ENCODE data around the gene FSTL5. TPM values are rescaled to one million over a fixed set of nuclear protein-coding genes. Genes with fewer than 3 reads are reported as not detected.

FSTL5 gene
- total and polyA plus RNA-seq, 2 experiments from 2014 or later: 0.29 to 0.57 TPM

GRCh38 chr4:161581262-161582230, 582.3 kb downstream of the FSTL5 start:
- 75% methylated on average over 7 of the region's 7 CpGs for WGBS (ENCODE audit: low lambda C conversion rate, missing lambda C conversion rate)
- H3K79me2 ChIP-seq: no peaks in the 10 kb centered on the region
- H2AFZ ChIP-seq: peak overlapping the region; percentile 11

GRCh38 chr4:161577579-161578301, 586.1 kb downstream of the FSTL5 start:
- Histone ChIP-seq H3K9me3 (ENCODE audit: low read depth) (no peaks in the 10 kb centered on the region), H3K36me3 (replicated peaks; ENCODE audit: insufficient read depth, low read depth) (no peaks in the 10 kb centered on the region), H4K20me1 (ENCODE audit: insufficient read depth, poor library complexity, severe bottlenecking) (no peaks in the 10 kb centered on the region), H3K9me2 (replicated peaks; ENCODE audit: insufficient read depth) (no peaks in the 10 kb centered on the region), H3K27ac (peak overlapping the region; percentile 18), H3K4me2 (peak overlapping the region; percentile 45), H3K79me2 (no peaks in the 10 kb centered on the region), H3K4me3 (no peak overlapping the region), H3K4me1 (ENCODE audit: insufficient read depth) (no peaks in the 10 kb centered on the region), H2AFZ (no peak overlapping the region), H3K27me3 (no peaks in the 10 kb centered on the region)
- no peak for TF ChIP-seq EZH2phosphoT487 (IDR thresholded peaks at IDR 0.05; ENCODE audit: low read depth, severe bottlenecking, unreplicated experiment)
- TF ChIP-seq EZH2 (IDR thresholded peaks at IDR 0.05; ENCODE audit: borderline replicate concordance): no peak
- TF ChIP-seq CTCF (IDR thresholded peaks at IDR 0.05; ENCODE audit: poor library complexity): no peak
- peak; percentile 44 for DNase-seq (ENCODE audit: low spot score)
- WGBS (ENCODE audit: low lambda C conversion rate, missing lambda C conversion rate): 37% methylated on average over 6 of the region's 6 CpGs

More at GRCh38 chr4:161581262-161582230, 582.3 kb downstream of the FSTL5 start:
- DNase-seq (ENCODE audit: low spot score): no peak
- no peak for TF ChIP-seq EZH2 (IDR thresholded peaks at IDR 0.05; ENCODE audit: borderline replicate concordance)
- no peak for TF ChIP-seq EZH2phosphoT487 (IDR thresholded peaks at IDR 0.05; ENCODE audit: low read depth, severe bottlenecking, unreplicated experiment)
- no peak for TF ChIP-seq CTCF (IDR thresholded peaks at IDR 0.05; ENCODE audit: poor library complexity)
- Histone ChIP-seq H4K20me1 (ENCODE audit: insufficient read depth, poor library complexity, severe bottlenecking) (no peaks in the 10 kb centered on the region), H3K27ac (no peak overlapping the region), H3K4me1 (ENCODE audit: insufficient read depth) (no peaks in the 10 kb centered on the region), H3K36me3 (replicated peaks; ENCODE audit: insufficient read depth, low read depth) (no peaks in the 10 kb centered on the region), H3K9me3 (ENCODE audit: low read depth) (no peaks in the 10 kb centered on the region), H3K9me2 (replicated peaks; ENCODE audit: insufficient read depth) (no peaks in the 10 kb centered on the region), H3K27me3 (no peaks in the 10 kb centered on the region), H3K4me2 (no peak overlapping the region), H3K4me3 (no peak overlapping the region)

- Histone ChIP-seq H3K4me2 (no peak overlapping the region), H3K9me2 (replicated peaks; ENCODE audit: insufficient read depth) (no peaks in the 10 kb centered on the region)
- 79% methylated on average over 2 of the region's 2 CpGs for WGBS (ENCODE audit: low lambda C conversion rate, missing lambda C conversion rate)
Measured at GRCh38 chr4:161573836-161574235, 590.0 kb downstream of the FSTL5 start.

More at GRCh38 chr4:161573836-161574235, 590.0 kb downstream of the FSTL5 start:
- Histone ChIP-seq H3K4me3 (no peak overlapping the region), H2AFZ (no peak overlapping the region), H3K79me2 (no peaks in the 10 kb centered on the region), H4K20me1 (ENCODE audit: insufficient read depth, poor library complexity, severe bottlenecking) (no peaks in the 10 kb centered on the region), H3K4me1 (ENCODE audit: insufficient read depth) (no peaks in the 10 kb centered on the region), H3K9me3 (ENCODE audit: low read depth) (no peaks in the 10 kb centered on the region), H3K27me3 (no peaks in the 10 kb centered on the region), H3K27ac (no peak overlapping the region), H3K36me3 (replicated peaks; ENCODE audit: insufficient read depth, low read depth) (no peaks in the 10 kb centered on the region)
- DNase-seq (ENCODE audit: low spot score): no peak
- TF ChIP-seq EZH2 (IDR thresholded peaks at IDR 0.05; ENCODE audit: borderline replicate concordance): no peak
- no peak for TF ChIP-seq EZH2phosphoT487 (IDR thresholded peaks at IDR 0.05; ENCODE audit: low read depth, severe bottlenecking, unreplicated experiment)
- no peak for TF ChIP-seq CTCF (IDR thresholded peaks at IDR 0.05; ENCODE audit: poor library complexity)

Measured in hepatocyte (in vitro differentiated cells).